ENCODE data around the gene MRPS22. TPM values are rescaled to one million over a fixed set of nuclear protein-coding genes. Genes with fewer than 3 reads are reported as not detected.
"Not testable (repeated sequence)": the region's sequence is repeated elsewhere in the genome, so short reads cannot be mapped to it uniquely, and the experiment has no call there.

MRPS22 gene
- total RNA-seq, 1 donor from 2014 or later, result 64.1 TPM

DNA sequence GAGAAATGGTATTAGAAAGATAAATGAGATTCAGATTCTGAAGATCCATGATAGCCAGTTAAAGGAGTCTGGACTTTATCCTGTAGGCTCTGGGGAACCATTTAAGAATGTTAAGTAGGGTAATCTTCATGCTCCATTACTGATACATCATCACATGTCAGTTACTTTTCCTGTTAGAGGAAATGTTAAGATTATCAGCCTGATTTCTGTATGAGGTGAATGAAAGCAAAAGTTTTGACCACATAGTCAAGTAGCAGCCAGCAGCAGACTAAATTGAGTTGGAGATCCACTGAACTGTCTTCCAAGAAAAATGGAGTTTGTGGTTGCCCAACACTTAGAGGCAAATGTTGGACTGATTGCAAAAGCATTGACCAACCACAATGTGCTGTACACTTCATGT lies 50.3 kb downstream of the MRPS22 start:
- DNase-seq (ENCODE audit: low read depth in 2 of 2), result no peak

DNA sequence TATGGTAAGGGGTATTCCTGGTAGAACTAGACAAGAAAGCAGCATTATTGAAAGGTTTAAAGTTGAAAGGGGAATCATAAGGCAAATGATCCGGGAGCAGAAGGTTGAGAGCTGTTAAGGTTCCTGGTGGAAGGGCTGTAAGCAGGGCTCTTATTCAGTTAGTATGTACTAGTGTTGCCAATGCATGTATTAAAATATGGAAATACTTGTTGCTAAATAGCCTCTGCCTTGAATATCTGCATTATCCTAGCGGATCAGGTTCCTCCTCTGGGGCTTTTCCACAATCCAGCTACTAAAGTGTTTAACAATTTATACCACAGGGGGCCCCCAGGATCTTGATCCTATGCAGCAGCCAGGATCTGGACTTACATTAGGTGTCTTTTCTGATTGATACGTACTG lies 52.9 kb downstream of the MRPS22 start:
- no peak for DNase-seq (ENCODE audit: low read depth in 2 of 2)

DNA sequence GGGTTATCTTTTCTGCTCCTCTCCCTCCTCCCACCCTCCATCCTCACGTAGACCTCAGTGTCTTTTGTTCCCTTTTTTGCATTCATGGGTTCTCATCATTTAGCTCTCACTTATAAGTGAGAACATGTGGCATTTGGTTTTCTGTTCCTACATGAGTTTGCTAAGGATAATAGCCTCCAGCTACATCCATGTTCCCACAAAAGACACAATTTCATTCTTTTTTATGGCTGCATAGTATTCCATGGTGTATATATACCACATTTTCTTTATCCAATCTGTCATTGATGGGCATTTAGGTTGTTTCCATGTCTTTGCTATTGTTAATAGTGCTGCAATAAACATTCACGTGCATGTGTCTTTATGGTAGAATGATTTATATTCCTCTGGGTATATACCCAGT lies 57.3 kb downstream of the MRPS22 start:
- DNase-seq (ENCODE audit: low read depth in 2 of 2), result not testable (repeated sequence)

Other genes starting within 250 kb of the MRPS22 start
- gene COPB2, start 45.6 kb downstream of the MRPS22 start, total RNA-seq, result 152 and 165 TPM in 2 replicates
- gene RBP2, start 132.5 kb downstream of the MRPS22 start, total RNA-seq, result not detected in 2 replicates
- gene RBP1, start 195.7 kb downstream of the MRPS22 start, total RNA-seq, result 41.8 and 262 TPM in 2 replicates

Data from dermis microvascular lymphatic vessel endothelial cell (primary cell).